GM12872 (cell line): ENCODE data around the gene CMYA5.

Experiments
- TF ChIP-seq, protein P1 (sequence below): IDR thresholded peaks from 3 replicates; pipeline ENCODE4 v1.5.1; 2011; ENCODE audit warnings: low read depth, mild to moderate bottlenecking, low read length, moderate library complexity; ENCODE audit not compliant: insufficient read depth

Gene CMYA5

DNA sequence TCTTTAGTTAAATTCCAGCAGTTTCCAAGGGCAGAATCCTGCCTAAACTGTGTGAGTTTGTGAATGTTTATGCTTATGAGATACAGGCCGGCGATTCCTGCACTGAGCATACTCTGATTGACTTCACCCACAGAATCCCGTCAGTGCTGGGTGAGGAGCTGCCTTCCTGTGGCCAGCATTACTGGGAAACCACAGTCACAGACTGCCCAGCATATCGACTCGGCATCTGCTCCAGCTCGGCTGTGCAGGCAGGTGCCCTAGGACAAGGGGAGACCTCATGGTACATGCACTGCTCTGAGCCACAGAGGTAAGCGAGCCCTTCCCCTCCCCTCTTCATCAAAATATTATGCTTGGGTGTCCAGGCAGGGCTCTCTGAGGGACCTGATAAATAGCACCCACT lies 103.7 kb downstream of the CMYA5 start:
- TF ChIP-seq, protein P1, sequence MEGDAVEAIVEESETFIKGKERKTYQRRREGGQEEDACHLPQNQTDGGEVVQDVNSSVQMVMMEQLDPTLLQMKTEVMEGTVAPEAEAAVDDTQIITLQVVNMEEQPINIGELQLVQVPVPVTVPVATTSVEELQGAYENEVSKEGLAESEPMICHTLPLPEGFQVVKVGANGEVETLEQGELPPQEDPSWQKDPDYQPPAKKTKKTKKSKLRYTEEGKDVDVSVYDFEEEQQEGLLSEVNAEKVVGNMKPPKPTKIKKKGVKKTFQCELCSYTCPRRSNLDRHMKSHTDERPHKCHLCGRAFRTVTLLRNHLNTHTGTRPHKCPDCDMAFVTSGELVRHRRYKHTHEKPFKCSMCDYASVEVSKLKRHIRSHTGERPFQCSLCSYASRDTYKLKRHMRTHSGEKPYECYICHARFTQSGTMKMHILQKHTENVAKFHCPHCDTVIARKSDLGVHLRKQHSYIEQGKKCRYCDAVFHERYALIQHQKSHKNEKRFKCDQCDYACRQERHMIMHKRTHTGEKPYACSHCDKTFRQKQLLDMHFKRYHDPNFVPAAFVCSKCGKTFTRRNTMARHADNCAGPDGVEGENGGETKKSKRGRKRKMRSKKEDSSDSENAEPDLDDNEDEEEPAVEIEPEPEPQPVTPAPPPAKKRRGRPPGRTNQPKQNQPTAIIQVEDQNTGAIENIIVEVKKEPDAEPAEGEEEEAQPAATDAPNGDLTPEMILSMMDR: no peak

DNA sequence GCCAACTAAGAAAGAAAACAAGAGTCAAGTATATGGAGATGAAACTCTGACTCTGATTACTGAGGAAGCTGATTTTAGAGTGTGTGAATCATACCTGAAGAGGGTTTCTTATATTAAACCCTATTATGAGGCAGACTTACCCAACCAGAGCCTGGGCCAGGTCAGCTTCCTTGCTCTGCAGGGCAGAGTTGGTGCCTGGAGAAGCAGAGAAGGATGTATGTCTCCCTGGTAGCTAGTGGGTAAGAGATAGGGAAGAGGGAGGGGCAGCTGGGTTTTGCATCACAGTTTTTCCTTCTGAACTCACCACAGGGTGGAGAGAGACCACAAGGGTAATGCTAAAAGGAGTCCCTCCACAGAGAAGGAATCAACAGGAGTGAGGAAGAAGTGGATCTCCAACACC lies 104.1 kb downstream of the CMYA5 start:
- TF ChIP-seq, protein P1: no peak

DNA sequence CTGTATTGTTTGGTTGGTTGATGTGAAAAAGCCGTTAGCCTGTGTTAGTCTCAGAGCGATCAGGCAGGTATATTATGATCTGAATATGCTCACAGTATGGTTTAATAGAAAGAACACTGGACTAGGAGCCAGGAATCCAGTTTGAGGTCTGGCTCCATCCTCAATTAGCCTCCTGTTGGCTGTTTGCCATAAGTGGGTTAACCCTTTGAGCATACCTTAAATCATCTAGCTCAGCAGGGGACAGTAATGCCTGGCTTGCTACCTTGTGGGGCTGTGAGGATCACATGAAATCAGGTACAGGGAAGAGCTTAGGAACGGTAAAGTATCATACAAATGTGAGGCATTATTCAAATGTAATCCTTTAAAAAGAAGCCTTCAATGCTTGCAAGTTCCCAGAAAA lies 104.7 kb downstream of the CMYA5 start:
- TF ChIP-seq, protein P1: no peak

DNA sequence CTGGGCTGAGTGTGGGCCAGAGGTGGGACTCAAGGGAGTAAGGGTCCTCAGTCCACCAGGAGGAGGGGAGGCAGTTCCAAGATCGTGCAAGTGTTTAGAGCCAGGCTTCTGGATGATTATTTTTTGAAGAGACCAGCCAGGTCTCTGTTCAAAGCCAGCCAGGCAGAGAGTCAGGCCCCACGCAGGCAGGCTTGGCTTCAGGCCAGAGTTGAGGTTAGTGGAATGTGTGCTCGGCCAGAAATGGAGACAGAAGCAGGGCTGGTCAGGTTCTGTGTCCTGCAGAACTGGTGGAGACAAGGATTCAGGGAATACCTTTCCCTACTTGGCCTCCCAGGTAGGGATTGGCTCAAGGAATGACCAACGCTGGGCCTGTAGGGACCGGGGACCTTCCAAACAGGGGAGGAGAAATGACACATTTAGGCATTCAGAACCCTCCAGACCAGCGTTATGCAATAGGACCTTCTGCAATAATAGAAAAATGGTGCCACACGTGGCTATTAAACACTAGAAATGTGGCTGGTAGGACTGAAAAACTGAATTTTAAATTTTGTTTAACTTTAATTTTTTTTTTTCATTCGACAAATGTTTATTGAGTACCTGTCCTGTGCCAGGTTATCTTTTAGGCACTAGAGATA lies 106.2 kb downstream of the CMYA5 start:
- TF ChIP-seq, protein P1: no peak

DNA sequence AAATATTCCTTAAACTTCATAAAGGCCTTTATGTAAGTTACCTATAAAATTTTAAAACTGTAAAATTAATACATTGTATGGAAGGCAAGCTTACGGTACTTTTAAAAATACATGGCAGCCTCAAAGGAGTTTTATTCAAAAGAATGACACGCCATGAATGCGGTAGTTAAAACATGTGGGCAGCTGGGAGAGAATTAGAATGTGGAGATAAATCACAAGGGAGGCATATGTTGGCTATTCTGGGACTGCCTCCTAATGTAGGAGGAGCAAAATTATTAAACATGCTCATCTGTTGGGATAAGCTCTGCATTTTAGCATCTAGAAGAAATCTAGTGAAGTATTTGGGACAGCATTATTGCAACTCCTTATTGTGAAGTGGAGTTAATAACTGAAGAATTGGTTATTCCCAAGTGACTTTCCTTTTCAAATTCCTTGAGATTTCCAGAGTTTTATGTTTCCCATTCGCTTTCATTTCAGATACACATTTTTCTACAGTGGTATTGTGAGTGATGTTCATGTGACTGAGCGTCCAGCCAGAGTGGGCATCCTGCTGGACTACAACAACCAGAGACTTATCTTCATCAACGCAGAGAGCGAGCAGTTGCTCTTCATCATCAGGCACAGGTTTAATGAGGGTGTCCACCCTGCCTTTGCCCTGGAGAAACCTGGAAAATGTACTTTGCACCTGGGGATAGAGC lies 109.4 kb downstream of the CMYA5 start:
- TF ChIP-seq, protein P1: no peak

DNA sequence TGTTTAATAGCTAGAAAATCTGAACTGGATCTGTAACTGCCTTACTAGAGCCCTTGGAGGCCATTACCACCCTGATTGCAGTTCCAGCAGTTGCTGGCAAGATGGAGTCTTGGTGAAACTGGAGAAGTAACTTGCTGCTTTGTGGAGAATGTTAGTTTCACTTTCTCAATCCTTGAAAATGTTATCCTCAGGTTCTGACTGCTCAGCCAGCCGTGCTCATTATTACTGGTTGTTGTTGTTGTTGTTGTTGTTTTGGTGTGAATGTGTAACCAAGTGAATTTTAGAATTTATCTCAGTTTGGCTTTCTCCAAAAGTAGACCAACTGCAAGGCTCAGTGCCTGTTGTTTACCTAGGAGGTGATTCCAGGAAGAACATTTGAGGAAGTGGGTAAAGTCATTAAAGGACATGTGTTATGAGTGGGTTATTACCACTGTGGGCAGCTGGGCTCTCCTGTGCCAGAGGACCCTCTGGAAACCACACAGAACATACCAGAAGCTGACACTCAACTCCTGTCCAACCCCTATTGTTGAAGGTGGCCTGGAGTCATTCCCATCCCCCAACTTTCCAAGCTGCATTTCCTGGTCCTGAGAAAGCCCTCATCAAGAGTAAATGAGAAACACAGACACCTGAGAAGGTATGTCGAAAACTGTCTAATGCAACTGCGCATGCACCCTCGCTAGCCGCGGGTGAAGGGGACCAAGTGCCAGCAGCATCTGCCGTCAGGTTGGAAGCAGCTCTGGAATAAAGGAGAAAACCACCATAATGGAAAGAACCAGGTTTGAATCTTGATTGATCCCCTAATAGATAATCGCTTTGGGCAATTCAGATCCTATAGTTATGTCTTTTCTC lies 111.6 kb downstream of the CMYA5 start:
- TF ChIP-seq, protein P1: no peak

DNA sequence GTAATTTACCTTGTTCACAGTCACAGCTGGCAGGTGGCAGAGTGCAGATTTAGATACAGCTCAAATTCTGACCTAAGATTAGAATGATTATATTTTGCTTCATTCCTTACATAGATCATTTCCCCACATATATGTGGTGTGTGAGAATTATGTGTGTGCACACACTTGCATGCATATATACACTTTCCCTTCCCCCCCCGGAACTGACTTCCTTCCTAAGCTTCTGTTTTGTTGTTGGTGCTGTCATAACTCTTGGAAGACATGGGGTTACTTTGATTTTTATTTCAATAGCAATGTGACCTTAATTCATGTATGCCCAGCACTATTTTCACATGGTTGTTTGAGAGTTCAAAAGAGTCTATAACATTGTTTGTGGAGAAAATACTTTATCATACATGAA lies 112.8 kb downstream of the CMYA5 start:
- TF ChIP-seq, protein P1: no peak
